ENCODE results near the gene MKX.

GRCh38 chr10:27673065-27673464 is 72.6 kb downstream of the MKX start:
- TF ChIP-seq EZH2 (optimal IDR thresholded peaks at IDR 0.05; ENCODE audit: low read depth, low read length) (no peak), CTCF (IDR thresholded peaks at IDR 0.05; ENCODE audit: low read length) (no peak), EZH2phosphoT487 (IDR thresholded peaks at IDR 0.05; ENCODE audit: low read length) (no peak)
